Central memory CD8-positive, alpha-beta T cell (primary cell): ENCODE measurements around the gene RAB8A.

ENCODE experiments used
- ATAC-seq: fragments of 150-1000 bp; cut with Tn5 transposase; replicated peaks from 2 replicates; pipeline ENCODE4 v1.10.0; 2022; ENCODE audit warnings: mild to moderate bottlenecking, moderate FRiP score, moderate number of reproducible peaks; ENCODE audit not compliant: poor library complexity, severe bottlenecking; ENCODE audit errors: extremely low read depth
- DNase-seq, 2 donors: peaks; one replicate each; pipeline ENCODE4 v3.0.0; 2021; ENCODE audit warnings: low spot score in 2 of 2
- H3K27ac Mint-ChIP-seq: one replicate; pipeline ENCODE4 v1.8.0; 2022; ENCODE audit warnings: low read depth, mild to moderate bottlenecking, moderate library complexity, mixed read lengths
- H3K27me3 Mint-ChIP-seq: one replicate; pipeline ENCODE4 v1.8.0; 2022; ENCODE audit warnings: mixed read lengths
- H3K36me3 Mint-ChIP-seq: one replicate; pipeline ENCODE4 v1.8.0; 2022; ENCODE audit warnings: mild to moderate bottlenecking, moderate library complexity, mixed read lengths; ENCODE audit not compliant: insufficient read depth
- H3K4me1 Mint-ChIP-seq: one replicate; pipeline ENCODE4 v1.8.0; 2022; ENCODE audit warnings: mixed read lengths
- H3K4me3 Mint-ChIP-seq: one replicate; pipeline ENCODE4 v1.8.0; 2022; ENCODE audit warnings: mild to moderate bottlenecking, moderate library complexity, mixed read lengths
- H3K9me3 Mint-ChIP-seq: one replicate; pipeline ENCODE4 v1.8.0; 2022; ENCODE audit warnings: mixed read lengths

RAB8A gene

DNA sequence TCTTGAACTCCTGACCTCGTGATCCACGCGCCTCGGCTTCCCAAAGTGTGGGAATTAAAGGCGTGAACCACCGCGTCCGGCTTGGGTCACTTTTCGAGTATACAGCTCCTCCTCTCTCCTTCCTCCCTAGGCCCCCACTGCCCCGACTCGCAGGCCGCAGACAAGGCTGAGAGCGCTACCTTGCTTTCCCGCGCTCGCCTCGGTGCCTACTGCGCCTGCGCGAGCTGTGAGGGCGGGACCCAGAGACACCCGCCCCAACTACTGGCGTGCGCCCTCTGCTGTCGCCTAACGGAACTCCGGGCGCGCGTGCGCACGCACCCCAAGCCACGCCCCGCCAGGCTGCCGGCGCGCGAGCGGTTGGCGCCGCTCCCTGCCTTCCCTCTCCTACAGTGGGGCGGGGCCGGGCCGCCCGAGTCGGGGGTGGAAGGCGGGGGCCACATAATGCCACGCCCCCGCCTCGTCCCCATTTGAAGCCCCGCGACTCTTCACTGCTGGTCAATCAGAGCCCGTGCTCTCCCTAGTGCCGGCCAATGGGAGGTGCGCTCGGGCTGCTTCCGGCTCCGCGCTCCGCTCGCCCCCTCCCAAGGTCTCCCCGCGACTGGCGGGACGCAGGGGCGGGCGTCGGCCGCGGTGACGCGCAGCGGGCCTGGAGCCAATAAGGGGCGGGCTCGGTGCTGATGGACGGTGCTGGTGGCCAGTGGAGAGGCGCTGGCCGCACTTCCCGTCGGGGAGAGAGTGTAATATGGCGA is at the start of gene RAB8A:
Gene RAB8A (plus strand): TSS at position 730 of the 749 bp plus-strand sequence. CDS start 13 bp downstream, at position 743.
- ATAC-seq, result peak; percentile 96
- H3K4me3 Mint-ChIP-seq, result peak within 1 kb of the TSS; percentile 96
- H3K36me3 Mint-ChIP-seq, result peaks cover 19% of the 10 kb centered on the region
- peak within 1 kb of the TSS; percentile 93 for H3K27ac Mint-ChIP-seq
- H3K4me1 Mint-ChIP-seq, result peaks cover 36% of the 10 kb centered on the region
- peak; percentile 99 for DNase-seq
- H3K27me3 Mint-ChIP-seq, result no peaks in the 10 kb centered on the region
- H3K9me3 Mint-ChIP-seq, result no peaks in the 10 kb centered on the region

DNA sequence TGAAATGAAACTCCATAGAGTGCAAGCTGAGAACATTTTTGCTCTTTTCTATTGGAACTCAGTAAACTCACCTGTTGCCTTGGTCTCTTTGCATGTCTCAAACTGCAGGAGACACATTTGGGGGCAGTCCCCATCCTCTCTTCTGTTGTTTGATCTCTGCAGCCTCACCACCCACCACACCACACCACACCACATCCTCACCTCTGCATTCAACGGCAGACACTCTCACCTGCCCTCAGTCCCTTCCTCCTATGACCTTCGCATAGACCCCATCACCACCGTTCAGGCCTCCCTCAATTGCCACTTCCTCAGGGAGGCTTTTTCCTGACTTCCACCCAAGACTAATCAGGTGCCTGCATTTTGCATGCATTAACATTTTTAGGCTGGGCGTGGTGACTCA is 49.7 kb upstream of the RAB8A start:
- peaks cover 24% of the 10 kb centered on the region for H3K4me1 Mint-ChIP-seq
- ATAC-seq, result peak; percentile 56
- H3K27ac Mint-ChIP-seq, result no peak overlapping the region

GRCh38 chr19:16062789-16063188 is 48.9 kb upstream of the RAB8A start:
- H3K4me3 Mint-ChIP-seq, result no peak overlapping the region
- H3K27ac Mint-ChIP-seq, result no peak overlapping the region

More for the DNA sequence above, 49.7 kb upstream of the RAB8A start:
- H3K4me3 Mint-ChIP-seq, result no peak overlapping the region
- H3K36me3 Mint-ChIP-seq, result peaks cover 6% of the 10 kb centered on the region
- H3K9me3 Mint-ChIP-seq, result no peaks in the 10 kb centered on the region
- peaks cover 9% of the 10 kb centered on the region for H3K27me3 Mint-ChIP-seq
- DNase-seq, result no peak

DNA sequence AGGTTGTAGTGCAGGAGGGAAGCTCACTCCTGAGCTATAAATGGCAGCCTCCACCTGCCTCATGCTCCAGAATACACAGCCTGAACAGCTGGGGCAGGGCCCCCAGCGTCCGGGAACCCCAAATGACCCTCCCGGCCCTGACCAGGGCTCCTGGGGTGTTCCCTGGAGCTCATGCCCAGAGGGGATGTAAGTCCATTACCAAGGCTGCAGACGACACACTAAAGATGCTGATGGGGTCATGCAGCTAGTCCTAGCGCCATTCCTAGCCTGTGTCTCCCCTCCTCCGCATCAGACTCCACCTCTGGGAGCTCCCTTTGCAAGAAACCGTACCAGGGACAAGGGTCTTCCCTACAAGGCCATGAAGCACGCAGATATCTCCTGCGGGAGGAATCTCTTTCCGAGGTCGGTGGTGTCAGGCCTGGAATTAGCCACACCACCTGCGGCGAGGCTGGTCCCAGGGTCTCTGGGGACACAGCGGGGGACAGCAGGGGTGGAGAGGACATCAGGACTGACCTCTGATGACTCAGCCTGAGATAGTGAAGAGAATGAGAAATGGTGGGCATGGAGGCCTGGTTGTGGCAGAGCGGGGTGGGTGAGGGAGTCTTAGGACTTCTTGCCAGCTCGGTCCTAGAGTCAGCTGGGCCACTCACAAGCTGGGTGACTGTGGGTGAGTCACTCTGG is 47.3 kb upstream of the RAB8A start:
- DNase-seq, result no peak
- H3K27ac Mint-ChIP-seq, result no peak overlapping the region
- no peaks in the 10 kb centered on the region for H3K9me3 Mint-ChIP-seq
- no peaks in the 10 kb centered on the region for H3K27me3 Mint-ChIP-seq
- peaks cover 24% of the 10 kb centered on the region for H3K4me1 Mint-ChIP-seq
- no peak overlapping the region for H3K4me3 Mint-ChIP-seq
- no peak for ATAC-seq
- H3K36me3 Mint-ChIP-seq, result peaks cover 6% of the 10 kb centered on the region

More at GRCh38 chr19:16062789-16063188, 48.9 kb upstream of the RAB8A start:
- ATAC-seq, result peak; percentile 40
- H3K27me3 Mint-ChIP-seq, result peaks cover 8% of the 10 kb centered on the region
- H3K4me1 Mint-ChIP-seq, result peaks cover 24% of the 10 kb centered on the region
- no peaks in the 10 kb centered on the region for H3K9me3 Mint-ChIP-seq
- H3K36me3 Mint-ChIP-seq, result peaks cover 6% of the 10 kb centered on the region
- DNase-seq, result peak; percentile 58 to 72

DNA sequence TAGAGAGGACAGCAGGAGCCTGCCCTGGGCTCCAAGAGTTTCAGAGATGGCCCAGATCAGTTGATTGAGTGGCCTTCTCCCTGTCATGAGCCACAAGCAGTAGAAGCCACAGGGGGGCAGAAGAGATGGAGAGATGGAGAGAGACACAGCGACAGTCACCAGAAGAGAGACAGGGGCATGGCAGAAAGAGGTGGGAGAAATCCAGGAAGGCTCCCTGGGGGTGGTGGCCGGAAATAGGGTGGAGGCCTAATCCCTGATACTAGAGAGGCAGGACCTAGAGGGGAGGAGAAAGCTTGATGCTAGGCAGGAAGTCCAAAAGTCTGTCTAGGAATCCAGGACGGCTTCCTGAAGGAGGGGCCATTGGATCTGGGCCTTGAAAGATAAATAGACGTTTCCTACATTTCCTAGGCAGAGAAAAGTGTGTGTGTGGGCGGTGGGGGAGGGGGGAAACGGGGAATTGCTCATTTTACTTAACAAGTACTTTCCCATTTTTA is 45.0 kb upstream of the RAB8A start:
- H3K27ac Mint-ChIP-seq, result peak overlapping the region; percentile 6
- no peak for ATAC-seq
- H3K4me1 Mint-ChIP-seq, result peaks cover 28% of the 10 kb centered on the region
- no peak overlapping the region for H3K4me3 Mint-ChIP-seq
- H3K9me3 Mint-ChIP-seq, result no peaks in the 10 kb centered on the region
- DNase-seq, result no peak
- peaks cover 6% of the 10 kb centered on the region for H3K36me3 Mint-ChIP-seq
- H3K27me3 Mint-ChIP-seq, result no peaks in the 10 kb centered on the region

DNA sequence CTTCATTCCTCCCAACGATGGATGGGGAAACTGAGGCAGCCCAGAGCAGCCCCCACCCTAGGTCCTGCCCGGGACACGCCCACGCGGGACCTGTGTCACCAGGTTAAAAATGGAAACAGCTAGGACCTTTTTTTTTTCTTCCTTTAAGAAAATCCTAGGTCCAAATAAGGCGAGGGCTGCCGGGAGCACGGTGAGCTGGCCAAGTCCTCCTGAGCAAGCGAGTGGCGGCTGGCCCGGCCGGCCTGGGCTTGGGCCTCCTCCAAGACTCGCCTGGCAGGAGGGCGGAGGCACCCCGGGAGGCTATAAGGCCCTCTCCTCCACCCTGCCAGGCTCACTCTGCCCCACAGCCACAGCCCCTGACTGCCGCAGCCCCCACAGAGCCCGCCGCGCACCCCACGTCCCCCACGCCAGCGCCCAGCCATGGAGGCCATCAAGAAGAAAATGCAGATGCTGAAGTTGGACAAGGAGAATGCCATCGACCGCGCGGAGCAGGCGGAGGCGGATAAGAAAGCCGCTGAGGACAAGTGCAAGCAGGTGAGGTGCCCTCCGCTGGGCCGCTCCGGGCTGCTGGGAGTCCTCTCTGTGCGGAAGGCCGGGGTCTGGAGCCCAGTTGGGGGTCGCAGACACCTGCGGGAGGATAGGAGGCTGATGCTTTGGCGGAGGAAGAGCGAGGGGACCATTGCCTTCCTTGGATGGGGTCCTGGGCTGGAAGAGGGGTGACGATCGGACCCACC is 44.3 kb upstream of the RAB8A start:
- Mint-ChIP-seq H3K27ac (no peak overlapping the region), H3K4me1 (peaks cover 21% of the 10 kb centered on the region), H3K9me3 (no peaks in the 10 kb centered on the region), H3K36me3 (peaks cover 6% of the 10 kb centered on the region), H3K4me3 (no peak overlapping the region), H3K27me3 (no peaks in the 10 kb centered on the region)
- ATAC-seq (no peak), DNase-seq (no peak)

DNA sequence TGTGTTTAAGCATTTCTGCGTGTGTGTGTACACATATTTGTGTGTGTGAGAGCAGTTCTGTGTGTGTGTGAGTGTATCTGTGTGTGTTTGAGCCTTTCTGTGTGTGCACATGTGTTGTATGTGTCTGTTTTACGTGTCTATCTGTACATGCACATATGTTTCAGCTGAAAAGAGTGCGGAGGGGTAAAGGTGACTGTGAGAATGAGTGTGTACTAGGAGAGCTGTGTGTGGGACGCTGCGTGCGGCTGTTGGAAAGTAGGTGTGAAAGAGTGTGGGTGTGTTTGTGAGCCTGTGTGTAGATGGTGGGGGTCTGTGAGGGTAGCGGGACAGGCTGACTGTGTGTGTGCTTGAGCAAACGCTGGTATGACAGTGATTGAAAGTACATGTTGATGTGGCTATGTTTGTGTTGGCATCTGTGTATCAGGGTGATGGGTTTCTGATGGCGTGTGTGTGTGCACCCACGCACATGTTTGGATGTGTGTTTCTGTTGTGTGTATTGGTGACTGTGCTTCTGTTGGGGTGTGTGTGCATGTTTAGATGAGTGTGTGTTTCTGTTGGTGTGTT is 42.9 kb upstream of the RAB8A start:
- H3K27ac Mint-ChIP-seq, result no peak overlapping the region
- no peaks in the 10 kb centered on the region for H3K9me3 Mint-ChIP-seq
- DNase-seq (no peak), ATAC-seq (no peak)
- H3K4me3 Mint-ChIP-seq, result no peak overlapping the region
- no peaks in the 10 kb centered on the region for H3K27me3 Mint-ChIP-seq
- peaks cover 15% of the 10 kb centered on the region for H3K4me1 Mint-ChIP-seq
- peaks cover 2% of the 10 kb centered on the region for H3K36me3 Mint-ChIP-seq

DNA sequence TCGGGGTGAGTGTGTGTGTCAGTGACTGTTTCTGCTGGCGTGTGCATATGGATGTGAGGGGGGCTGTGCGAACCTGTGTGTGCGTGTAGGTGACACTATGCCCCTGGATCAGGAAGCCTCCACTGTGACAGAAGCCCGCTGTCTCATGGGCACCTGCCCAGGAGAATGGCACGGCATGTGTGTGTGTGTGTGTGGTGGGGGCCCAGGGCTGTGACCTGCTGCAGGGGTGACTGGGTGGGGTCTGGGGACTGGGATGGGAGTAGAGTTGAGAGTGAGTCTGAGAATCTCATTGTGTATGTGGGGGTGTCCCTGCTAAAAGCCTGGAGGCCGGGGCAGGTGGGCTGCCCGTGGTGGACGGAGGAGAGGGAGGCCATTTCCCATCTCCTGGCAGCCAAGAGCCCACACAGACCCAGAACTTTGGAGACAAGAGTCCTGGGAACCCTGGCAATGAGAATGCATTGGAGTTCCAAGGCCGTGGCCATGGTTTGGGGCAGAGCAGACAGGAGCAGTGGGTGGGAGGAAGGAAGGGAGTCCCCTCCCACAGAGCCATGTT is 41.8 kb upstream of the RAB8A start:
- Mint-ChIP-seq H3K9me3 (no peaks in the 10 kb centered on the region), H3K4me3 (peak overlapping the region; percentile 29), H3K27ac (no peak overlapping the region), H3K4me1 (peaks cover 23% of the 10 kb centered on the region), H3K36me3 (no peaks in the 10 kb centered on the region), H3K27me3 (no peaks in the 10 kb centered on the region)
- DNase-seq (no peak), ATAC-seq (peak; percentile 2)

DNA sequence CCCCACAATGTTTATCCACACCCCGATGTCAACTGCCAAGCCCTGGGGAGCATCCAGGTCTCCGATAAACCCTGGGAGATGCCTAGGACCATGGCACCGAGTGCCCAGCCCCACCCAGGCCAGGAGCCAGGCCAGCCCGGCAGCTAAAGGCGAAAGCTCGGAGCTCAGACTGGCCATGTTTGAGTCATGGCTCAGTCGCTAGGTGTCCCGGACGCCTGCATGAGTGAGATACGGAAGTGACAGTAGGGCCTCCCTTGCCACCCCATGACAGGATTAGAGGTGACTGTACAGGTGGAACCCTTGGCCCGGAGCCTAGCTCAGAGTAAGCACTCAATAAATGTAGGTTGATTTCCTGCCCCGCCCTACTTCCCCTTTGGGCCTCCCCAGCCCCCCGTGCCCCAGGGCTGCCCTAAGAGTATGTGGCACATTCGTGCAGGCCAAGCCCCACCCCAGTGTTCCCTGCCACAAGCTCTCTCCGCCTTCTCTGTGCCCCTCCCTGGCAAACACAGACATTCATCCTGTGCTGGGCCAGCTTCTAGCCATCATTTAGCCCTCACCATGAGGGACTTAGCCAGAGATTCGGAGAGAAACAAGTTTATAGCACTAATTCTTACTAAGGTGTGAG is 41.2 kb upstream of the RAB8A start:
- DNase-seq (peak; percentile 59 to 83), ATAC-seq (peak; percentile 99)
- peaks cover 29% of the 10 kb centered on the region for H3K4me1 Mint-ChIP-seq
- no peaks in the 10 kb centered on the region for H3K27me3 Mint-ChIP-seq
- no peaks in the 10 kb centered on the region for H3K9me3 Mint-ChIP-seq
- peak overlapping the region; percentile 29 for H3K4me3 Mint-ChIP-seq
- H3K27ac Mint-ChIP-seq, result no peak overlapping the region
- peaks cover 2% of the 10 kb centered on the region for H3K36me3 Mint-ChIP-seq

- no peak overlapping the region for H3K27ac Mint-ChIP-seq
- ATAC-seq (peak; percentile 3), DNase-seq (no peak)
- H3K9me3 Mint-ChIP-seq, result no peaks in the 10 kb centered on the region
- no peak overlapping the region for H3K4me3 Mint-ChIP-seq
- no peaks in the 10 kb centered on the region for H3K27me3 Mint-ChIP-seq
- peaks cover 33% of the 10 kb centered on the region for H3K4me1 Mint-ChIP-seq
- peaks cover 3% of the 10 kb centered on the region for H3K36me3 Mint-ChIP-seq
These were observed 40.5 kb upstream of the RAB8A start for GRCh38 chr19:16071072-16071691.

DNA sequence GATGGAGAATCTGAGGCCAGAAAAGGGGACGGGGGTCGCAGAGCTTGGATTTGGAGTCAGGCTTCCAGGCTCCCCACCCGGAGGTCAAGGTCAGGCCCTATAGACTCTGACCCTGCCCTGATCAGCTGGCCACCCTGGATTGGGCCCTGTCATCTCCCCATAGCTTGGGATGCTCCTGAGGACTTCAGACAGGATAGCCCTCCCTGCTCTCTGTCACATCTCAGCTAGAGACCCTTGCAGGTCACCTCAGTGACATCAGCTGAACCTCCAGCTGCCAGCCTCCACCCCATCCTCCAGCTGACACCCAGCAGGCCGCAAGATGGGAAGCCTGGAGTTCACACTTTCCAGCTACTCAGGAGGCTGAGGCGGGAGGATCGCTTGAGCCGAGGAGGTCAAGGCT is 38.2 kb upstream of the RAB8A start:
- no peak overlapping the region for H3K4me3 Mint-ChIP-seq
- no peak for DNase-seq
- no peaks in the 10 kb centered on the region for H3K9me3 Mint-ChIP-seq
- ATAC-seq, result no peak
- H3K27ac Mint-ChIP-seq, result peak overlapping the region; percentile 32
- H3K27me3 Mint-ChIP-seq, result no peaks in the 10 kb centered on the region
- peaks cover 35% of the 10 kb centered on the region for H3K4me1 Mint-ChIP-seq
- peaks cover 6% of the 10 kb centered on the region for H3K36me3 Mint-ChIP-seq
